HEK293T (cell line): ENCODE measurements around the gene SEZ6.

Experiments used
- CTCF ChIA-PET: fragments of 350-600 bp; formaldehyde crosslinking; extraction: SDS; loops from one replicate; lab custom pipeline; 2021; ENCODE audit warnings: antibody characterized with exemption, inconsistent platforms; lab: Yijun Ruan, JAX
- POLR2A ChIA-PET: fragments of 350-600 bp; formaldehyde crosslinking; extraction: SDS; loops from one replicate; lab custom pipeline; 2020; ENCODE audit warnings: antibody characterized with exemption, inconsistent platforms; lab: Yijun Ruan, JAX
- DNase-seq: peaks from one replicate; pipeline ENCODE4 v3.0.0; 2012; ENCODE audit warnings: mixed read lengths; ENCODE audit errors: extremely low spot score
- ARNT ChIP-seq: fragments of 450-650 bp; IDR thresholded peaks from 2 replicates; pipeline ENCODE4 v1.6.1; 2017; ENCODE audit warnings: mild to moderate bottlenecking
- BHLHE40 ChIP-seq: fragments of 450-650 bp; IDR thresholded peaks from 2 replicates; pipeline ENCODE4 v1.6.1; 2016; ENCODE audit warnings: mild to moderate bottlenecking, moderate library complexity, borderline replicate concordance
- CTBP1 ChIP-seq: fragments of 450-650 bp; IDR thresholded peaks from 2 replicates; pipeline ENCODE4 v1.6.1; 2016; ENCODE audit warnings: borderline replicate concordance
- ELF4 ChIP-seq: fragments of 450-650 bp; IDR thresholded peaks from 2 replicates; pipeline ENCODE4 v1.6.1; 2017; ENCODE audit warnings: antibody characterized with exemption
- FOXA1 ChIP-seq: fragments of 450-650 bp; IDR thresholded peaks from 2 replicates; pipeline ENCODE4 v1.6.1; 2016; ENCODE audit warnings: mild to moderate bottlenecking
- FOXK2 ChIP-seq: fragments of 450-650 bp; IDR thresholded peaks from 2 replicates; pipeline ENCODE4 v1.6.1; 2016; ENCODE audit warnings: mild to moderate bottlenecking
- FOXM1 ChIP-seq: fragments of 450-650 bp; IDR thresholded peaks from 2 replicates; pipeline ENCODE4 v1.6.1; 2017; ENCODE audit warnings: mild to moderate bottlenecking, borderline replicate concordance
- HDGF ChIP-seq: fragments of 450-650 bp; IDR thresholded peaks from 2 replicates; pipeline ENCODE4 v1.6.1; 2017; ENCODE audit warnings: antibody characterized with exemption, borderline replicate concordance
- L3MBTL2 ChIP-seq: fragments of 450-650 bp; conservative IDR thresholded peaks from 2 replicates; pipeline ENCODE4 v1.6.1; 2016; ENCODE audit warnings: mild to moderate bottlenecking
- LEF1 ChIP-seq: fragments of 450-650 bp; IDR thresholded peaks from 2 replicates; pipeline ENCODE4 v1.6.1; 2017; ENCODE audit warnings: mild to moderate bottlenecking, borderline replicate concordance
- NFRKB ChIP-seq: fragments of 450-650 bp; IDR thresholded peaks from 2 replicates; pipeline ENCODE4 v1.6.1; 2016; ENCODE audit warnings: mild to moderate bottlenecking, moderate library complexity
- SP1 ChIP-seq: fragments of 450-650 bp; IDR thresholded peaks from 2 replicates; pipeline ENCODE4 v1.6.1; 2017
- SUZ12 ChIP-seq: fragments of 450-650 bp; IDR thresholded peaks from 2 replicates; pipeline ENCODE4 v1.6.1; 2016; ENCODE audit warnings: mild to moderate bottlenecking
- TARDBP ChIP-seq: fragments of 450-650 bp; IDR thresholded peaks from 2 replicates; pipeline ENCODE4 v1.6.1; 2016
- ZNF384 ChIP-seq: fragments of 450-650 bp; IDR thresholded peaks from 2 replicates; pipeline ENCODE4 v1.6.1; 2016
- TF ChIP-seq, protein P1 (sequence below): fragments of 450-650 bp; IDR thresholded peaks from 2 replicates; pipeline ENCODE4 v1.6.1; 2016

Gene SEZ6

GRCh38 chr17:29019475-29020181 lies 13.8 kb upstream of the SEZ6 start:
- TF ChIP-seq HDGF: no peak
- no peak for TF ChIP-seq BHLHE40
- TF ChIP-seq LEF1: no peak
- TF ChIP-seq FOXM1: no peak
- no peak for TF ChIP-seq TARDBP
- no peak for TF ChIP-seq SP1
- no peak for TF ChIP-seq ZNF384
- no peak for TF ChIP-seq ARNT
- TF ChIP-seq L3MBTL2: no peak
- no peak for TF ChIP-seq FOXA1
- no peak for TF ChIP-seq ELF4
- POLR2A ChIA-PET: no interaction called here
- CTCF ChIA-PET: interaction anchor here (1.2 kb wide), 1 partner anchor 55 kb away, joined by 6 read pairs; no protein-coding TSS in a partner anchor
- DNase-seq: no peak

DNA sequence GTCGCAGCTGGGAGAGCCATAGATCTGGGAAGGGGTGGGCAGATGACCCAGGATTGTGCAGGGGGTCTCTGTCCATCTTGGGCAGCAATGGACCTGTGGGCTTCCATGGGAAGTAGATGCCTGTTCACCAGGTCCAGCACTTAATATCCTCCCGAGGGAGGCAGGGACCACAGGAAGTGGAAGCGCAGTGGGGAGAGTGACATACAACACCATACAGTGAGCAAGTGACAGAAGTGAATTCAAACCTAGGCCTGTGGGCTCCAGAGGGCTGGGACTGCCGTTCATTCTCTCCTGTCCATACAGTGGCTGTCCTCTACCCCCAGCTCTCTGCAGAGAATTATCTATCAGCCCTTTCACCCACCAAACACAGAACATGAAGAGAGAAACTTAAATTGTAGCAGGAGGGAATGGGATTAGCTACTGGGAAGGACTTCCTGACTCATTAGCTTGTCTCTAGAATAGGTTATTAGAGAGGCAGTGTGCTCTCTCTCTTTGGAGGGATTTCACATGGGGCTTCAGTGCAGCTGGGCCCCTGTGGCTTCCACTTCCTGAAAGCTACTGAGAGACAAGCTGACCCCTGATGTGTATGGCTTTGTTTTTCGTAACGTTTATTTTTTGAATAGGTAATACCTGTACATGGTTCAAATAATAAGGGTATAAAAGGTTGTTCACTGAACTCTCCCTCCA lies 13.1 kb upstream of the SEZ6 start:
- TF ChIP-seq BHLHE40 (no peak), FOXM1 (no peak), LEF1 (no peak), SUZ12 (no peak), FOXK2 (no peak), TARDBP (no peak), CTBP1 (no peak), ELF4 (no peak), HDGF (no peak), NFRKB (no peak)
- TF ChIP-seq, protein P1, sequence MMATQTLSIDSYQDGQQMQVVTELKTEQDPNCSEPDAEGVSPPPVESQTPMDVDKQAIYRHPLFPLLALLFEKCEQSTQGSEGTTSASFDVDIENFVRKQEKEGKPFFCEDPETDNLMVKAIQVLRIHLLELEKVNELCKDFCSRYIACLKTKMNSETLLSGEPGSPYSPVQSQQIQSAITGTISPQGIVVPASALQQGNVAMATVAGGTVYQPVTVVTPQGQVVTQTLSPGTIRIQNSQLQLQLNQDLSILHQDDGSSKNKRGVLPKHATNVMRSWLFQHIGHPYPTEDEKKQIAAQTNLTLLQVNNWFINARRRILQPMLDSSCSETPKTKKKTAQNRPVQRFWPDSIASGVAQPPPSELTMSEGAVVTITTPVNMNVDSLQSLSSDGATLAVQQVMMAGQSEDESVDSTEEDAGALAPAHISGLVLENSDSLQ: no peak
- ChIA-PET POLR2A (no interaction called here), CTCF (interaction anchor here (1.2 kb wide), 1 partner anchor 54 kb away, joined by 6 read pairs; no protein-coding TSS in a partner anchor)
- no peak for DNase-seq

GRCh38 chr17:29016345-29017210 lies 10.7 kb upstream of the SEZ6 start:
- POLR2A ChIA-PET: interaction anchor here (1.5 kb wide), 1 partner anchor 15 kb away, joined by 4 read pairs; no protein-coding TSS in a partner anchor

DNA sequence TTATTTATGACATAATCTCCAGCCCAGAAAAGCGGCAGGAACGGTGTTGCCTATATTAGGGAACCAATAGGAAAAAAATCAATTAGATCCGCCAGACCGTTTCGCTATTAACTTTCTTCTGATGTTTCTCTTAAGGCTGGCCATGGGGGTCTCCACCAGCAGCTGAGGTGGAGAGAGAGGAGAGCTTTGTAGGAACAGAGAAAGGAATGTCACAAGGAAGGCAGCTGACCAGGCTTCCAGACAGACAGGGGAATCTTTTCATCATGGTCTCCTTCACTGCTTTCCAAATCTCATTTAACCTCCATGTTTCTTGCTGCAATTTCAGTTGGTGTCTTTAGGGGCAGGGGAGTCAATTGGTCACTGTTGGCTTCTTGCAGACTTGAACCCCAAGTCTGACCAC lies 8.9 kb upstream of the SEZ6 start:
- DNase-seq: no peak
- ChIA-PET CTCF (no interaction called here), POLR2A (no interaction called here)
- TF ChIP-seq SUZ12: no peak
- no peak for TF ChIP-seq ZNF384
- no peak for TF ChIP-seq CTBP1
- TF ChIP-seq ELF4: no peak
- no peak for TF ChIP-seq NFRKB
- TF ChIP-seq LEF1: no peak
- no peak for TF ChIP-seq L3MBTL2
- TF ChIP-seq SP1: no peak
- TF ChIP-seq BHLHE40: no peak
- TF ChIP-seq FOXK2: no peak
- TF ChIP-seq TARDBP: no peak
- TF ChIP-seq FOXM1: no peak
- TF ChIP-seq HDGF: no peak
- TF ChIP-seq, protein P1: no peak
- TF ChIP-seq FOXA1: no peak
- no peak for TF ChIP-seq ARNT

More at GRCh38 chr17:29016345-29017210, 10.7 kb upstream of the SEZ6 start:
- no peak for TF ChIP-seq HDGF
- no peak for TF ChIP-seq LEF1
- TF ChIP-seq FOXK2: no peak
- TF ChIP-seq SP1: no peak
- TF ChIP-seq CTBP1: no peak
- TF ChIP-seq, protein P1: no peak
- TF ChIP-seq ARNT: no peak
- no peak for TF ChIP-seq BHLHE40
- no peak for TF ChIP-seq FOXA1
- no peak for TF ChIP-seq ELF4
- TF ChIP-seq L3MBTL2: no peak
- TF ChIP-seq NFRKB: no peak
- TF ChIP-seq ZNF384: no peak
- no peak for TF ChIP-seq FOXM1
- no peak for DNase-seq
- CTCF ChIA-PET: interaction anchor here (0.5 to 1.3 kb wide), 4 partner anchors 22 to 100 kb away, joined by 3 to 5 read pairs (median 4); no protein-coding TSS in a partner anchor

DNA sequence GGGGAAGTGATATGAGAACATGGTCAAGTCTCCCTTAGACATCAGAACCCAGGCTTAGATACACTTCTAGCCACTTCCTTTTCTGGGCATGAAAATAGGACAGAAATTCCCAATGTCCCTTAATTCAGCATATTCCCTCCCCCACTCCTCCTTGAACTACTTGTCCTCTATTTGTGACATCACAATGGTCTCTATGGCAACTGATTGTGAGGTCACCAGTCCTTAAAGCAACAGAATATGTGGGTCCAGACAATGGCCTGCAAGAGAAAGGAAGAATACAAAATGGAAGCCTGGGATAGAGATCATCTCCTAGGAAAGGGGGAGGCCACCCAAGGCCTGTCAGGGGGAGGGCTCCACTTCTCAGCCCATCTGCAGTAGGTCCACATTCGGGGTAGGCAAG lies 6.7 kb upstream of the SEZ6 start:
- ChIA-PET CTCF (no interaction called here), POLR2A (no interaction called here)
- TF ChIP-seq ZNF384 (no peak), BHLHE40 (no peak), FOXM1 (no peak), HDGF (no peak), CTBP1 (no peak), TARDBP (no peak), ELF4 (no peak), L3MBTL2 (no peak)
- DNase-seq: no peak
